Loucy (cell line): ENCODE results near the gene TEX36.

ENCODE experiments used
- CTCF ChIP-seq: fragments of 200-600 bp; sonication (generic); conservative IDR thresholded peaks from 2 replicates; pipeline ENCODE4 v1.5.1; 2014; ENCODE audit warnings: mild to moderate bottlenecking, antibody characterized with exemption, low read length
- EZH2phosphoT487 ChIP-seq: fragments of 200-600 bp; IDR thresholded peaks from 2 replicates; pipeline ENCODE4 v1.6.1; 2018; ENCODE audit warnings: antibody characterized with exemption, mild to moderate bottlenecking, moderate library complexity, borderline replicate concordance

- no peak for TF ChIP-seq CTCF
- no peak for TF ChIP-seq EZH2phosphoT487
These were observed 37.0 kb upstream of the TEX36 start for GRCh38 chr10:125720002-125720382.
